Fibroblast of pulmonary artery (primary cell): Measurements from ENCODE around the gene SLC35A3.
"Not testable (repeated sequence)": the region's sequence is repeated elsewhere in the genome, so short reads cannot be mapped to it uniquely, and the experiment has no call there.

ENCODE experiments used
- DNase-seq: peaks from one replicate; pipeline ENCODE4 v3.0.0-alpha.2; 2010; ENCODE audit warnings: low read depth
- H3K4me3 ChIP-seq: replicated peaks from 2 replicates; pipeline ENCODE4 v1.5.1; 2011; ENCODE audit warnings: low read depth, mild to moderate bottlenecking, control low read depth, low read length, moderate library complexity
- CTCF ChIP-seq: IDR thresholded peaks from 2 replicates; pipeline ENCODE4 v1.5.1; 2011; ENCODE audit warnings: mild to moderate bottlenecking, control low read depth, low read length, inconsistent platforms; ENCODE audit errors: missing control alignments

Gene SLC35A3

GRCh38 chr1:100038660-100039287 is 69.0 kb downstream of the SLC35A3 start:
- DNase-seq, result peak; percentile 74
- no peak for TF ChIP-seq CTCF
- peak overlapping the region; percentile 98 for H3K4me3 ChIP-seq

GRCh38 chr1:100039591-100039990 is 69.8 kb downstream of the SLC35A3 start:
- peak overlapping the region; percentile 98 for H3K4me3 ChIP-seq

GRCh38 chr1:100045206-100045605 is 75.4 kb downstream of the SLC35A3 start:
- no peak overlapping the region for H3K4me3 ChIP-seq
- DNase-seq, result no peak
- no peak for TF ChIP-seq CTCF

More at GRCh38 chr1:100039591-100039990, 69.8 kb downstream of the SLC35A3 start:
- TF ChIP-seq CTCF, result no peak
- no peak for DNase-seq

DNA sequence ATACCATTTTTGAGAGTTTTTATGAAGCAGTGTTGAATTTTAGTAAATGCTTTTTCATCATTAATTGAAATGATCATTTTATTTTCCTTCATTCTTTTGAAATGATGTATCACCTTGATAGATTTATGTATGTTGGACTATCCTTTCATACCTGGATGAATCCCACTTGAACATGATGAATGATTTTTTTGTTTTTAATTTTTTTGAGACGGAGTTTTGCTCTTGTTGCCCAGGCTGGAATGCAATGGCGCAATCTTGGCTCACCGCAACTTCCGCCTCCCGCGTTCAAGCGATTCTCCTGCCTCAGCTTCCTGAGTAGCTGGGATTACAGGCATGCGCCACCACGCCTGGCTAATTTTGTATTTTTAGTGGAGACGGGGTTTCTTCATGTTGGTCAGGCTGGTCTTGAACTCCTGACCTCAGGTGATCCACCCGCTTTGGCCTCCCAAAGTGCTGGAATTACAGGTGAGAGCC is 77.5 kb downstream of the SLC35A3 start:
- not testable (repeated sequence) for H3K4me3 ChIP-seq, DNase-seq

GRCh38 chr1:100050139-100050538 is 80.3 kb downstream of the SLC35A3 start:
- no peak for TF ChIP-seq CTCF
- H3K4me3 ChIP-seq, result no peak overlapping the region
- no peak for DNase-seq

GRCh38 chr1:100051401-100051800 is 81.6 kb downstream of the SLC35A3 start:
- no peak overlapping the region for H3K4me3 ChIP-seq
- DNase-seq, result no peak
- no peak for TF ChIP-seq CTCF

- no peak overlapping the region for H3K4me3 ChIP-seq
- no peak for DNase-seq
- TF ChIP-seq CTCF, result no peak
These were observed 82.1 kb downstream of the SLC35A3 start for GRCh38 chr1:100051893-100052292.
